OCI-LY3 (cell line): ENCODE measurements around the gene ATP1A4.

Source experiments
- H2AFZ ChIP-seq: fragments of 200-600, 300-600 bp; shearing (Covaris generic); 2 replicates; pipeline ENCODE4 v1.6.0; 2014; ENCODE audit warnings: antibody characterized with exemption, low read depth, low read length
- H3K27ac ChIP-seq: fragments of 200-600, 300-600 bp; sonication (generic); 2 replicates; pipeline ENCODE4 v1.5.1; 2014; ENCODE audit warnings: mild to moderate bottlenecking, low read length, moderate library complexity, mixed read lengths
- H3K27me3 ChIP-seq: fragments of 200-600, 300-600 bp; sonication (generic); 2 replicates; pipeline ENCODE4 v1.6.1; 2014; ENCODE audit warnings: low read depth, low read length, mixed read lengths
- H3K36me3 ChIP-seq: fragments of 200-600, 300-600 bp; sonication (generic); replicated peaks from 2 replicates; pipeline ENCODE3; 2014; ENCODE audit warnings: low read depth, low read length, mixed read lengths
- H3K4me1 ChIP-seq: fragments of 300-600, 200-600 bp; sonication (generic); 2 replicates; pipeline ENCODE4 v1.6.1; 2014; ENCODE audit warnings: low read length, mixed read lengths
- H3K4me2 ChIP-seq: fragments of 200-600, 300-600 bp; sonication (generic); 2 replicates; pipeline ENCODE4 v1.6.1; 2014; ENCODE audit warnings: low read length, mixed read lengths
- H3K4me3 ChIP-seq: fragments of 300-600, 200-600 bp; sonication (generic); 2 replicates; pipeline ENCODE4 v1.5.1; 2014; ENCODE audit warnings: antibody characterized with exemption, mild to moderate bottlenecking, low read length, moderate library complexity
- H3K79me2 ChIP-seq: fragments of 300-600, 200-600 bp; shearing (Covaris generic); 2 replicates; pipeline ENCODE4 v1.6.1; 2014; ENCODE audit warnings: mild to moderate bottlenecking, low read length, mixed read lengths
- H3K9ac ChIP-seq: fragments of 300-600, 200-600 bp; shearing (Covaris generic); 2 replicates; pipeline ENCODE4 v1.6.0; 2014; ENCODE audit warnings: mild to moderate bottlenecking, low read length, moderate library complexity
- H3K9me3 ChIP-seq: fragments of 200-600, 300-600 bp; shearing (Covaris generic); 2 replicates; pipeline ENCODE4 v1.6.1; 2014; ENCODE audit warnings: low read length, mixed read lengths; ENCODE audit not compliant: insufficient read depth
- H4K20me1 ChIP-seq: fragments of 200-600, 300-600 bp; sonication (generic); 2 replicates; pipeline ENCODE4 v1.6.1; 2016; ENCODE audit warnings: low read length, mixed read lengths; ENCODE audit not compliant: insufficient read depth
- CTCF ChIP-seq: fragments of 200-600, 300-600 bp; sonication (generic); IDR thresholded peaks from 2 replicates; pipeline ENCODE4 v1.5.1; 2014; ENCODE audit warnings: antibody characterized with exemption, low read length, low read depth
- EZH2phosphoT487 ChIP-seq: fragments of 200-600 bp; shearing (Covaris generic); IDR thresholded peaks from 2 replicates; pipeline ENCODE4 v1.6.1; 2018; ENCODE audit warnings: antibody characterized with exemption, mixed run types, low read depth

Gene ATP1A4

GRCh38 chr1:160139840-160140239 lies 11.6 kb upstream of the ATP1A4 start:
- Histone ChIP-seq H4K20me1 (no peaks in the 10 kb centered on the region), H3K4me2 (no peak overlapping the region), H3K27ac (no peak overlapping the region), H3K4me1 (peaks cover 13% of the 10 kb centered on the region), H3K27me3 (peaks cover 19% of the 10 kb centered on the region), H3K4me3 (no peak overlapping the region), H3K79me2 (no peaks in the 10 kb centered on the region), H3K9ac (no peak overlapping the region), H2AFZ (no peak overlapping the region), H3K9me3 (no peaks in the 10 kb centered on the region), H3K36me3 (no peaks in the 10 kb centered on the region)
- no peak for TF ChIP-seq EZH2phosphoT487
- TF ChIP-seq CTCF, result no peak

GRCh38 chr1:160143695-160144094 lies 7.7 kb upstream of the ATP1A4 start:
- no peaks in the 10 kb centered on the region for H3K36me3 ChIP-seq
- H4K20me1 ChIP-seq, result no peaks in the 10 kb centered on the region
- peaks cover 19% of the 10 kb centered on the region for H3K27me3 ChIP-seq
- H3K9ac ChIP-seq, result no peak overlapping the region
- no peak overlapping the region for H3K4me3 ChIP-seq
- H3K9me3 ChIP-seq, result no peaks in the 10 kb centered on the region
- H3K79me2 ChIP-seq, result no peaks in the 10 kb centered on the region
- no peak overlapping the region for H3K27ac ChIP-seq
- no peak overlapping the region for H3K4me2 ChIP-seq
- peaks cover 6% of the 10 kb centered on the region for H3K4me1 ChIP-seq
- TF ChIP-seq EZH2phosphoT487 (no peak), CTCF (no peak)
- no peak overlapping the region for H2AFZ ChIP-seq

GRCh38 chr1:160144921-160145320 lies 6.5 kb upstream of the ATP1A4 start:
- no peaks in the 10 kb centered on the region for H3K36me3 ChIP-seq
- no peak overlapping the region for H3K4me3 ChIP-seq
- no peaks in the 10 kb centered on the region for H4K20me1 ChIP-seq
- H3K27ac ChIP-seq, result no peak overlapping the region
- H3K27me3 ChIP-seq, result peaks cover 18% of the 10 kb centered on the region
- no peak overlapping the region for H2AFZ ChIP-seq
- no peak for TF ChIP-seq CTCF
- no peak for TF ChIP-seq EZH2phosphoT487
- H3K4me2 ChIP-seq, result no peak overlapping the region
- H3K79me2 ChIP-seq, result no peaks in the 10 kb centered on the region
- H3K4me1 ChIP-seq, result peaks cover 13% of the 10 kb centered on the region
- H3K9me3 ChIP-seq, result no peaks in the 10 kb centered on the region
- H3K9ac ChIP-seq, result no peak overlapping the region

DNA sequence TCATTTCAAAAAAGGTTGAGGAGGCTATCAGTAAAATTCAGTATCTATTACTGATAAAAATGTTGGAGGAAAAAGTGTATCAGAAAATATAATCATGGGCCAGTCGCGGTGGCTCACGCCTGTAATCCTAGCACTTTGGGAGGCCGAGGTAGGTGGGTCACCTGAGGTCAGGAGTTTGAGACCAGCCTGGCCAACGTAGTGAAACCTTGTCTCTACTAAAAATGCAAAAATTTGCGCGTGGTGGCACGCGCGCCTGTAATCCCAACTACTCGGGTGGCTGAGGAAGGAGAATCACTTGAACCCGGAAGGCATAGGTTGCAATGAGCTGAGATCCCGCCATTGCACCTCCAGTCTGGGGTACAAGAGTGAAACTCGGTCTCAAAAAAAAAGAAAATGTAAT lies 5.3 kb upstream of the ATP1A4 start:
- H3K27ac ChIP-seq, result no peak overlapping the region
- H3K27me3 ChIP-seq, result peaks cover 14% of the 10 kb centered on the region
- H4K20me1 ChIP-seq, result no peaks in the 10 kb centered on the region
- H3K9ac ChIP-seq, result no peak overlapping the region
- H2AFZ ChIP-seq, result no peak overlapping the region
- H3K36me3 ChIP-seq, result no peaks in the 10 kb centered on the region
- TF ChIP-seq EZH2phosphoT487 (no peak), CTCF (no peak)
- H3K4me1 ChIP-seq, result peaks cover 13% of the 10 kb centered on the region
- no peak overlapping the region for H3K4me3 ChIP-seq
- no peaks in the 10 kb centered on the region for H3K9me3 ChIP-seq
- no peaks in the 10 kb centered on the region for H3K79me2 ChIP-seq
- H3K4me2 ChIP-seq, result no peak overlapping the region
